A673 (cell line): ENCODE measurements around the gene CRELD2. TPM values are rescaled to one million over a fixed set of nuclear protein-coding genes. Genes with fewer than 3 reads are reported as not detected.

Experiments used
- BruUV-seq: library from RNA; stranded (reverse); fragments of 400-500 nt; replicated peaks from 2 replicates; lab custom pipeline; 2021; lab: Mats Ljungman, UMichigan
- CTCF ChIA-PET: fragments of 300-600 bp; sonication (Branson Sonifier 250); formaldehyde crosslinking; loops from one replicate; lab custom pipeline; 2022; ENCODE audit warnings: antibody characterized with exemption; lab: Charles Lee
- POLR2A ChIA-PET: fragments of 300-600 bp; sonication (Branson Sonifier 250); formaldehyde crosslinking; loops from one replicate; lab custom pipeline; 2022; ENCODE audit warnings: antibody characterized with exemption; ENCODE audit not compliant: low non-redundant PET; lab: Charles Lee
- DNase-seq: peaks from one replicate; pipeline ENCODE4 v3.0.0-alpha.2; 2015; ENCODE audit warnings: low spot score
- H3K27ac ChIP-seq: fragments of 200-600 bp; sonication (generic); 2 replicates; pipeline ENCODE4 v1.5.1; 2016; ENCODE audit warnings: mixed run types, low read depth, mild to moderate bottlenecking, mixed read lengths, antibody characterized with exemption, low read length; ENCODE audit not compliant: poor library complexity, severe bottlenecking
- H3K27me3 ChIP-seq: fragments of 200-600 bp; sonication (generic); replicated peaks from 2 replicates; pipeline ENCODE4 v1.6.1; 2017; ENCODE audit warnings: mixed run types, low read depth, mild to moderate bottlenecking, mixed read lengths, antibody characterized with exemption, low read length; ENCODE audit not compliant: insufficient read depth, poor library complexity
- H3K36me3 ChIP-seq: fragments of 200-600 bp; sonication (generic); 2 replicates; pipeline ENCODE4 v1.6.1; 2016; ENCODE audit warnings: mixed run types, mild to moderate bottlenecking, mixed read lengths, antibody characterized with exemption, low read length; ENCODE audit not compliant: insufficient read depth, poor library complexity, severe bottlenecking
- H3K4me1 ChIP-seq: fragments of 200-600 bp; sonication (generic); 2 replicates; pipeline ENCODE4 v1.6.1; 2017; ENCODE audit warnings: mixed run types, mild to moderate bottlenecking, mixed read lengths, antibody characterized with exemption, low read length; ENCODE audit not compliant: insufficient read depth, poor library complexity, severe bottlenecking
- H3K4me3 ChIP-seq: fragments of 200-600 bp; sonication (generic); 2 replicates; pipeline ENCODE4 v1.5.1; 2016; ENCODE audit warnings: low read depth, mixed run types, mild to moderate bottlenecking, mixed read lengths, low read length; ENCODE audit not compliant: poor library complexity, severe bottlenecking
- H3K9me3 ChIP-seq: fragments of 200-600 bp; sonication (generic); 2 replicates; pipeline ENCODE4 v1.6.1; 2016; ENCODE audit warnings: mixed run types, low read depth, mild to moderate bottlenecking, mixed read lengths, antibody characterized with exemption, low read length; ENCODE audit not compliant: poor library complexity, severe bottlenecking
- EZH2 ChIP-seq: fragments of 200-600 bp; sonication (generic); IDR thresholded peaks from 2 replicates; pipeline ENCODE4 v1.6.1; 2017; ENCODE audit warnings: borderline replicate concordance, low read depth, mild to moderate bottlenecking, mixed read lengths, antibody characterized with exemption, low read length; ENCODE audit not compliant: poor library complexity, severe bottlenecking
- intact Hi-C: fragments of 100-400 bp; cut with micrococcal nuclease; formaldehyde crosslinking; loops from one replicate; pipeline ENCODE4 v1.10.0; 2022; ENCODE audit not compliant: unreplicated experiment
- total RNA-seq: library from RNA; stranded (reverse); gene quantifications from 2 replicates; pipeline ENCODE4 v1.2.3, GENCODE V29; 2021
- TF ChIP-seq, protein P1 (sequence below): fragments of 300-800, 200-600 bp; sonication (generic); conservative IDR thresholded peaks from 2 replicates; pipeline ENCODE4 v1.5.1; 2017; ENCODE audit warnings: low read depth, mild to moderate bottlenecking, antibody characterized with exemption, low read length, moderate library complexity, mixed read lengths

Gene CRELD2
- total RNA-seq, 1 experiment from 2014 or later: 54.7 TPM

DNA sequence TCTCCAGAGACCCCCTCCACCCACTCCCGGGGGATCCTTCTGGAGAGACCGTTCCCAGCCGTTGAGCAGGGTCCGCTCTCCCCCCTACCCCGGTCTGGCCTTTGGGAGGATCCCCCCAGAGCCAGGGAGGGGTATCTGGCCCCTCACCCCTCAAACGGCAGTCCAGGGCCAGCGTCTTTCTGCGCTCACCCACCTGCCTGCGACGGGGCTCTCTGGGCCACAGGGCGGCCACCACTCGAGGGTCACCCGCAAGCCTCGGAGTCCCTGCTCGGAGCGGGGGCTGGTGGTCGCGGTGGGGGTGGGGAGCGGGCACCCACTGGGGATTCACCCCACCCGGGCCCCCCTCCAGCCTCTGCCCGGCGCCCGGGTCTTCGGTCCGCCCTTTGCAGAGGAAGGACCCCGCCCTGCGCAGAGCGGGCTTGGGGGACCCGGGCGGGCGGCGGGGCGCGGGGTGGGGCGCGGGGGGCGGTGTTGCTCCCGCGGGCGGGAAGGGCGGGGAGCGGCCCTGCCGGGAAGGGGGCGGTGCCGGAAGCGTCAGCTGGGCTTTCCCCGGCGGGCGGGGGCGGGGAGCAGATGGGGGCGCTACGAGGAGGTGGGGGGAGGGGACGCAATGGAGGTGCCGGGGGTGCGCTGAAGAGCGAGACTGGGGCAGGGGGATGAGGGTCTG lies 16.6 kb downstream of the CRELD2 start:
- intact Hi-C loops: loop anchor here (5.0 kb wide), 3 partner anchors 42 to 272 kb away; no protein-coding TSS in a partner anchor
- ChIA-PET CTCF (interaction anchor here (0.7 kb wide), 1 partner anchor 37 kb away, joined by 3 read pairs; no protein-coding TSS in a partner anchor), POLR2A (no interaction called here)
- H3K27me3 ChIP-seq: no peaks in the 10 kb centered on the region
- H3K36me3 ChIP-seq: no peaks in the 10 kb centered on the region
- H3K4me1 ChIP-seq: peaks cover 26% of the 10 kb centered on the region
- peak; percentile 86 for DNase-seq
- peak overlapping the region; percentile 52 for H3K4me3 ChIP-seq
- no TSS peak for BruUV-seq
- peak overlapping the region; percentile 93 for H3K27ac ChIP-seq
- H3K9me3 ChIP-seq: no peaks in the 10 kb centered on the region
- TF ChIP-seq, protein P1, sequence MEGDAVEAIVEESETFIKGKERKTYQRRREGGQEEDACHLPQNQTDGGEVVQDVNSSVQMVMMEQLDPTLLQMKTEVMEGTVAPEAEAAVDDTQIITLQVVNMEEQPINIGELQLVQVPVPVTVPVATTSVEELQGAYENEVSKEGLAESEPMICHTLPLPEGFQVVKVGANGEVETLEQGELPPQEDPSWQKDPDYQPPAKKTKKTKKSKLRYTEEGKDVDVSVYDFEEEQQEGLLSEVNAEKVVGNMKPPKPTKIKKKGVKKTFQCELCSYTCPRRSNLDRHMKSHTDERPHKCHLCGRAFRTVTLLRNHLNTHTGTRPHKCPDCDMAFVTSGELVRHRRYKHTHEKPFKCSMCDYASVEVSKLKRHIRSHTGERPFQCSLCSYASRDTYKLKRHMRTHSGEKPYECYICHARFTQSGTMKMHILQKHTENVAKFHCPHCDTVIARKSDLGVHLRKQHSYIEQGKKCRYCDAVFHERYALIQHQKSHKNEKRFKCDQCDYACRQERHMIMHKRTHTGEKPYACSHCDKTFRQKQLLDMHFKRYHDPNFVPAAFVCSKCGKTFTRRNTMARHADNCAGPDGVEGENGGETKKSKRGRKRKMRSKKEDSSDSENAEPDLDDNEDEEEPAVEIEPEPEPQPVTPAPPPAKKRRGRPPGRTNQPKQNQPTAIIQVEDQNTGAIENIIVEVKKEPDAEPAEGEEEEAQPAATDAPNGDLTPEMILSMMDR: no peak
- TF ChIP-seq EZH2: no peak

DNA sequence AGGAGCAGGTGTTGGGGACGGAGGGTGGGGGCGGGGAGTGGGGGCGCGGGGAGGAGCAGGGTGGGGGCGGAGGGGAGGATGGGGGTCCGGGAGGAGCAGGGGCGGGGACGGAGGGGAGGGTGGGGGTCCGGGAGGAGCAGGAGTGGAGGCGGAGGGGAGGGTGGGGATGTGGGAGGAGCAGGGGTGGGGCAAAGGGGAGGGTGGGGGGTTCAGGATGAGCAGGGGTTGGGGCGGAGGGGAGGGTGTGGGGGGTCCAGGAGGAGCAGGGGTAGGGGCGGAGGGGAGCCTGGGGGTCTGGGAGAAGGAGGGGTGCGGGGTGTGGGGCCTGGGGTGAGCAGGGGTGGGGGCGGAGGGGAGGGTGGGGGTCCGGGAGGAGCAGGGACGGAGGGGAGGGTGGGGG lies 17.1 kb downstream of the CRELD2 start:
- ChIA-PET CTCF (interaction anchor here (0.7 to 1.9 kb wide), 2 partner anchors 37 to 95 kb away, joined by 3 to 5 read pairs; no protein-coding TSS in a partner anchor), POLR2A (no interaction called here)
- Histone ChIP-seq H3K27ac (no peak overlapping the region), H3K36me3 (no peaks in the 10 kb centered on the region), H3K4me1 (peaks cover 26% of the 10 kb centered on the region), H3K4me3 (no peak overlapping the region), H3K27me3 (no peaks in the 10 kb centered on the region), H3K9me3 (no peaks in the 10 kb centered on the region)
- intact Hi-C loops: no loop called here
- DNase-seq: peak; percentile 73
- no peak for TF ChIP-seq EZH2
- TF ChIP-seq, protein P1: no peak
- no TSS peak for BruUV-seq

DNA sequence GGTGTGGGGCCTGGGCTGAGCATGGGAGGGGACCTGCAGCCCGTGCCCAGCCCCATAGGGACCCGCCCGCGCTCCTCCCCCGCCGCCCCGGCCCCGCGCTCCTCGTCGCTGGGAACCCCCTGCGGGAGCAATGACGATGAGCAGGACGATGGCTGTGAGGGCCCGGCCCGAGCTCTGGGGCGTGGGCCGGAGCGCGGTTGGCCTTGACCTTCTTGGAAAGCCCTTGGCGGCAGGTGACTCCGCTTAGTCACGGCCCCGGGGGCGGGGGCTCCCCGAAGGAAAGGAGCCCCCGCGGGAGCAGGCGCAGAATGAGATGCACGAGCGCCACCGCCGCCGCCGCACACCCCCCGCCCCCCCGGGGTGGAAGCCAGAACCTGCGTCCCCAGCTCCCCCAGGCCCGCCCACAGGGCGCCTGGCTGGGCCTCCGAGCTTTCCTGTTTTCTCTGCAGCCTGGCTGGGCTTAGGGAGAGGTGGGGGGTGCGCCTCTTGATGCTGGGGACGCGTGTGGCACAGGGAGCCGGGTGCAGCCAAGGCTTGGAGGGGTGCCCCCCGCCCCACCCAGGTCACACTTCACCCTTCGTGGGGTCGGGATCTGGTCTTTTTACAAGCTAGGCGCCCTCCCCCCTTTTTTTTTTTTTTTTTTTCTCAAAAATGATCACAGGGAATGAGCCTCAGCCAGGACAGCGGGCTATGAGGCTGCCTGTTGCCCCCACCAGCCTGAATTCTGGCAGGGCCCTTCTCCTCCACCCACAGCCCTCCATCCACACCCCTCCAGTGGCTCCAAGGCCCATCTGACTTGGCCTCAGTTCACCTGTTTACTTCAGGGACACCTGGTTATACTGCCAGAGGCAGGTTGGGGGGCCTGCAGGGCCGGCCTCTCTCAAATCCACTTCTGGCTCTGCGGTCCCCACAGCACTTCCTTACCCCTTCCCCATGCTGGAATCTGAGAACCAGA lies 17.9 kb downstream of the CRELD2 start:
- TF ChIP-seq, protein P1: no peak
- TF ChIP-seq EZH2: no peak
- peak; percentile 90 for DNase-seq
- Histone ChIP-seq H3K36me3 (no peaks in the 10 kb centered on the region), H3K27me3 (no peaks in the 10 kb centered on the region), H3K4me1 (peaks cover 26% of the 10 kb centered on the region), H3K9me3 (no peaks in the 10 kb centered on the region), H3K27ac (peak overlapping the region; percentile 88), H3K4me3 (peak overlapping the region; percentile 51)
- BruUV-seq: TSS peak; percentile 96
- CTCF ChIA-PET: interaction anchor here (0.5 to 1.9 kb wide), 3 partner anchors 94 to 305 kb away, joined by 3 to 8 read pairs (median 5); no protein-coding TSS in a partner anchor
- POLR2A ChIA-PET: interaction anchor here (0.5 kb wide), 1 partner anchor 24 kb away, joined by 3 read pairs; the partner anchor contains the start of gene PIM3
- intact Hi-C loops: no loop called here
